Activated effector memory CD4-positive, alpha-beta T cell treated with anti-CD3 and anti-CD28 coated beads, Interleukin-2, amount 50 U/mL, for 16 hours (primary cell): ENCODE measurements around the gene LHX3.
A peak's percentile ranks its signal among the peaks of the same experiment; 100 is the strongest.

ENCODE experiments used
- DNase-seq: peaks from one replicate; pipeline ENCODE4 v3.0.0-alpha.2; 2020

Gene LHX3

DNA sequence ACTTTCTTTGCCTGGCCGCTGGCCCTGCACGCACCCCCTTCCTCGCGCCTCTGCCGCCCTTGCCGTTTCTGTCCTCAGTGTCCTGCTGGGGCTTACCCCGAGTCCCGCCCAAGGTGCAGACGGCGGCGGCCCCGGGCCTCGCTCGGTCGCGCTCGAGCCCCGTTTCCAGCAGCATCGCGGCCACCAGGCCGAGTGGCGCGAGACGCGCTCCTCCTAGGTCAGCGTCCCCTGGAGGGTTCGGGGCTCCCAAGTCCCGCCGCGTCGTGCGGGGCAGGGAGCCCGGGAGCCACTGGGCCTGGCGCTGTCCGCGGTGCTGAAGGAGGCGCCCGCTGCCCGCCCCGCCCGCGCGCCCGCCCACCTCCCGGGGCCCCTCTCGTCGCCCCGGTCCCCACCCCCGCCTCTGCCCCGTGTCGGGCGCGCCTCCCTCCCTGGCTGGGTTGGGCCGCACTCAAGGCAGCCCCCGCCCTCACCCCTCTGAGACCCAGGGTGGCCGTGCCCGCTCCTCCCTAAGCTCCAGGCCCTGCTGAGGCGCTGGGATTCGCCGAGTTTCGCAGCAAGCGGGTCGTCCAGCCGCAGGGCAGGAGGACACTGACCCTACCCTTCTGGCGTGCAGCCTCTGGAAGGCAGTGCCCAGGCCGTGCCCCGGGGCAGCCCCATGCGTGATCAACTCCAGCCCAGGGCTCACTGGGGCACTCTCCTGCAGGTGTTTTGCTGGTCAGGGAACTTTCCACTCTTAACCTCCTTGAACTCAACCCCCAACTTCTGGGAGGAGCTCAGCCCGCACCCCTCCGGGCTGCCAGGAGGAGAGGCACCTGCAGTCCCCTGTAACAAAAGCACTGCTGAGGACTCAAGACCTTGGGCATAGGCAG lies at the start of gene LHX3:
Gene LHX3, minus strand, starts transcription at position 291 of the 869 bp plus-strand sequence. Its CDS starts 116 bp downstream, at position 175.
- DNase-seq, result no peak

DNA sequence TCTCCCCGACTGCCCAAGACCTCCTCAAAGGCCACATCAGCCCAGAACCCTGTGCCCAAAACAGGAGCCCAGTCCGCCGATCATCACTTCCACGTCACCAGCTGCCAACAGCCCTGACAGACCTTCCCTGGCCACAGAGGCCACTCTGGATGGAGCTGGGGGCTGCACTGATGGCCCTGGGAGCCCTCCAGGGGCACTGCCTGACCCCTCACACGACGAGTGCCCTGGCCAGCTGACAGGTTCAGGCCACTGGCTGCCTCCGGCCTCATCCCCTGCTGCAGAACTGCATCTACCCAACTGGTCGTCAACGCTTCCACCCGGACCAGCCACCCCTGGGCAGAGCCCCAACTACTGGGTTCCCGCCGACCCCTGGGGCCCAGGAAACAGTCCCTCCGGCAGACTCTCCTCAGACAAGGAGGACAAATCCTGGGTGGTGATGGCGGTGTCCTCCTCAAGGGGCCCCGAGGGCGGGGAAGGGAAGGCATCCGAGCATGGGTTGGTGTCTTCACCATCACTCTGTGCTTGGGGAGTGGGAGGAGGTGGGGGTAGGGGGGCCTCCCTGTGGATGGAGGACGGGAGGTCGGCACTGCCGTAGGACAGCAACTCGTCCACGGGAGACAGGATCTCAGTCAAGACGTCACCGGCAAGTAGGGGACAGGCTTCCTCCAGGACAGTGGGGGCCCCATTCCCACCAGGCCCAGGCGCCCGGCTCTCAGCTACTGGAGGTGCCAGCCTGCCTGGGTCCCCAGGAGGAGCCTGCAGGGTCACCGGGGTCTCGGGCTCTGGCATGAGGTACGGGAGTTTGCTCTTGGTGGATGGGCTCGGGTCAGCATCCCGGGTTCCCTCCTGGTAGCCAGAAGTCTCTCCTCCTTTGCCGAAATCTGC lies 48.6 kb upstream of the LHX3 start:
- no peak for DNase-seq

DNA sequence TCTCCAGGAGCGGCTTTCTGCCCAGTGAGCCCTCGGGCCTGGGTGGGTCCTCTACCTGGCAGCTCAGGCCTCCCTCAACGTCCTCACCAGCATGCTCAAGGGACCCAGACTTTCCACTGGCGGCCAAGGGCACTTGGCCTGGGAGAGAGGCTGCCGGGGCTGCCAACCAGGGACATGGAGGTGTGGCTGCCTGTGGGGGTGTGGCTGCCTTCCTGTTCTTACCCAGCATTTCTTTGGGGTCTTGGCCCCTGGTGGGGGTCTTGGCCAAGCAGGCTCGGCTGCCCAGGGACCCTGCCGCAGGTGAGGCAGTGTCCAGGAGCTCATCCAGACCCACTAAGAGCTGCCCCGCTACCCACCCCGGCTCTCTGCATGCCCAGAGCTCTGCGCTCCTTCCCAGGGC lies 47.9 kb upstream of the LHX3 start:
- DNase-seq, result no peak

DNA sequence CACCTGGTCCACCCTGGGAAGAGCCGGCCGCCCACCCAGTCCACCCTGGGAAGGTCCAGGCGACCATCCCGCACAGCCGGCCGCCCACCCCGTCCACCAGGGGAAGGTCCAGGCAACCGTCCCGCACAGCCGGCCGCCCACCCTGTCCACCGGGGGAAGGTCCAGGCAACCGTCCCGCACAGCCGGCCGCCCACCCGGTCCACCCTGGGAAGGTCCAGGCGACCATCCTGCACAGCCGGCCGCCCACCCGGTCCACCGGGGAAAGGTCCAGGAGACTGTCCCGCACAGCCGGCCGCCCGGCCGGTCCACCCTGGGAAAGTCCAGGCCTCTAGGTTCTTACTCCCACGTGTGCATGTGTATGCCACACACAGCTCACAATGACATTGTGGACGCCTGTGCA lies 47.4 kb upstream of the LHX3 start:
- DNase-seq, result no peak

DNA sequence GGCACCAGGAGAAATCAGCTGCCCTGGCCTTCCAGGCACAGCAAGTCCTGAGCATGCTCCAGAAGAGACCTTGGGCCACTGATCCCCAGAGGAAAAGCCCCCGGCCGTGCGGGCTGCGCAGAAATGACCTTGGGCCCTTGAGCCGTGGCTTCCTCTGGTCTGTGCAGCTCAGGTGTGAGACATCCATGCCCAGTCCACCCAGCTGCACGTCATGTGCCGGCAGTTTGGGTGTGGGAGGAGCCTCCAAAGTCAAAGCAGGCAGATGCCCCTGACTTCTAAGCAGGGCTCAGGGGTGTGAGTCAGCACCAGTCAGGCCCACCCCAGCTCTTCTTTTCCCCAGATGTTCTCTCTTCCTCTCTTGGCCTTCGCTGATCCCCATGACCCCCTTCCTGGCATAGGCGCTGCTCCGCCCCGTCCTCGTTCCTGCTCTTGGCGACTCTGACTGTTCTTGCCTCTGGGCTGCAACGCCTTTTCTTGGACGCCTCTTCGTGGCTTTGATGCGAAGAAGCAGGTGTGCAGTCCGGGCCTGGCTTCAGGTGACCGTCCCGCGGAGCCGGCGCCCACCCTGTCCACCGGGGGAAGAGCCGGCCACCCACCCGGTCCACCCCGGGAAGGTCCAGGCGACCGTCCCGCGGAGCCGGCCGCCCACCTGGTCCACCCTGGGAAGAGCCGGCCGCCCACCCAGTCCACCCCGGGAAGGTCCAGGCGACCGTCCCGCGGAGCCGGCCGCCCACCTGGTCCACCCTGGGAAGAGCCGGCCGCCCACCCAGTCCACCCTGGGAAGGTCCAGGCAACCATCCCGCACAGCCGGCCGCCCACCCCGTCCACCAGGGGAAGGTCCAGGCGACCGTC lies 46.6 kb upstream of the LHX3 start:
- no peak for DNase-seq

DNA sequence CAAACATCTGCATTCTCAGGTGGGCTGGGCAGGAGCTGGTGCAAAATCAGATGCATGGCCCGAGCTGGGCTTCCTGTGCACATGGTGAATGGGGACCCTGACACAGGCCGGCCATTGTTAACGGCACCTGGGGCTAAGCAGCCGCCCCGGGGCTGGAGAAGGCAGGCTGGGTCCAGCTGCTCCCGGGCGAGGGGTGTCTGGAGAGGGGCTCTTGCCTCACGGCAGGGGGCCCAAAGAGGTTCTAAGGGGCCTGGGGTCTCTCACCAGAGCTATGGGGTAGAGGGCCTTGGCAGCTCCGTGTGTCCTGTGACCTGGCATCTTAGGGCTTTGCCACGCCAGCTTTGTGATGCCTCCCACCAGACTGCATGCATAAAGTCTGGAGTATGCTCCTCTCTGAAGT lies 45.7 kb upstream of the LHX3 start:
- no peak for DNase-seq

DNA sequence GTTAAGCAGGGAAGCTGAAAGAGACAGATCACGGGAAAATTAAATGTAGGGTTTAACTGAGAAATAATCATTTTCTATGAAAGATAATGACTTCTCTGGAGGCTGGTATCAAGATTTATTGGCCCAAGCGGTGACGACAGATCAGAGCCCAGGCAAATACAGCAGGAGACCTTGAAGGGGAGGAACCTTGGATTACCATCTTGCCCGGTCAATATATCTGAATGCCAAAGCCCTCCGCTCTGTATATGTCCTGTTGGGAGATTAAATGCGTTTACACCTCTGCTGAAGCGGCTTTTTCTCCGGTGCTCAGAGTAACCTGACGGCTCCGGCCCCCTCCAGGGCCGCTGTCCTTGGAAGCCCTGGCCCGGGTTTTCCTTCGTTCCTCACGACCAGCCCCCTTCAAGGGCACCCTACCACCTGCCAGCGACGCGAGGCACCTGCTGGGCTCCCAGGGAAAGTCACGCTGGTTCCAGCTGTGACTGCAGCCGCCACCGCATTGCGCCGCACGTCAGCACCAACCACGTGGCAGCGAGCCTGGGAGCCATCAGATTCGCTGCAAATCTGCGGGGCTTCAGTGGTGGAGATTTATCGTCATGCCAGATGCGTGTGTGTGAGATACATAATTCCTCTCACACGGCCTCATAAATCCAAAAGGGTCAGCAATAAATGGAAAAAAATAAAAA lies 45.1 kb upstream of the LHX3 start:
- no peak for DNase-seq

DNA sequence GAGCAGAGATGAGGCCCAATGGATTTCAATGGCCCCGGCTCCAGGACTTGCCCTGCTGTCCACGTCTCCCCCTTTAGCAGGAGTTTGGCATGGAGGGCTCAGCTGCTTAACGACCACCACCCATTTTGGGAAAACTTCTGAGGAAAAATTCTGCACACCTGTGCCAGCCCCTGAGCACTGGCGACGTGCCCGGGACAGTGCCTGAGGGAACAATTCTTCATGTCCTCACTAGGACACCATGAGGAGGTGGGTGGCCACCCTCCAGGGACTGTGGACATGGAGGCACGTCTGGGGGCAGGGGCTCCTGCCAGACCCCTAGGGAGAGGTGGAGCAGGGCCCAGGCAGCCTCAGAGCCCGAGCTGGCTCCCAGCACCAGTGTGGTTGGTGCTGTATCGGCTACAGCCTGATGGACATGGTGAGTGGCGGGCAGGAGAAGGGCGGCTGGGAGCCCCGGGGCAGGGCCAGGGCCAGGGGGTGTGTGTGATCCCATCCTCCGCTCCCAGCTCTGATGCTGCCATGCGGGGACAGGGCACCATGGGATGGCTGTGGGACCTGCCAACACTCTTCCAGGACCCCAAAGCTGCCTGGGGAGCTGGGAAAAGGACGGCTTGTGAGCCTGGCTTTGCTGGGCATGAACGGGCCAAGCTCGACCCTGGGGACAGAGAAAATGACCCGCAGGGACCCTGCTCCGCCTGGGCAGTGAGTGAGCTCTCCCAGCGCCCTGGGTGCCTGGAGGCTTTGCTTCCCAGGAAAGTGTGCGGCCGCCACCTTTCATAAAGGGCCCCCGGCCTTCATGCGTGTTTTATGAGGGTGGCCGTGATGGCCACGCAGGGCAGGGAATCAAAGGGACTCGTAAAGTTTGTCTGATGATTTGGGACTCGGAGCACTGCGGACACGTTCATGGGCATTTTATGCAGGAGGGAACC lies 44.3 kb upstream of the LHX3 start:
- DNase-seq, result no peak

DNA sequence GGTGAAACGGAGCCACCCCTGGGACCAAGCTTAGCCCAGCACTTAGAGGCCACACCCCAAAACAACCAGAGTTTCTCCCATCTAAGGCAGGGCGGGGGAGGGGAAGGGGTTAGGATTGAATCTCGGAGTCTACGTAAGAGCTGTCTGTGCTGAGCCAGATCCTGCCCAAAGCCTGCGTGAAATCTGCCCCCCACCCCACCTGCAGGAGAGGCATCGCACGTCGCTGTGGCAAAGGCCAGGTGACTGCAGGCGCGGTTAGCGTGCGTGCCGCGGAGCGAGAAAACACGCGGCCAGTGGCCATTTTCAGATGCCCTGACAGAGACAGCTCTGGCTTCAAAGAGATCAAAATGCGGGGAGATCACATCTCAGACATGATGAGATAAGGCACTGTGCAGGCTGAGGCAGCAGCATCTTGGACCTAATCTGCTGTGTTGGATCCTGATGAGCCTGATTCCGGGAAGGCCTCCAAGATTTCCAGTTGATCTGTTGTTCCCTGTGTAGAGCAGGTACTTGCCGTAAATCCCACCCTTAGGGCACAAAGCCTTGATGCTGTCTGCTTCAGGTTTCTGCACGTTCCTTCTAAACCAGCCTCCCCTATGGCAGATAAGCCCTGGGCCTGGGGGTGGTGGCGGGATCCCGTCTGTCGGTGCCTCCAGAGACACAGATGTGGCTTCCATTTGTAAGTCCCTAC lies 43.2 kb upstream of the LHX3 start:
- no peak for DNase-seq

DNA sequence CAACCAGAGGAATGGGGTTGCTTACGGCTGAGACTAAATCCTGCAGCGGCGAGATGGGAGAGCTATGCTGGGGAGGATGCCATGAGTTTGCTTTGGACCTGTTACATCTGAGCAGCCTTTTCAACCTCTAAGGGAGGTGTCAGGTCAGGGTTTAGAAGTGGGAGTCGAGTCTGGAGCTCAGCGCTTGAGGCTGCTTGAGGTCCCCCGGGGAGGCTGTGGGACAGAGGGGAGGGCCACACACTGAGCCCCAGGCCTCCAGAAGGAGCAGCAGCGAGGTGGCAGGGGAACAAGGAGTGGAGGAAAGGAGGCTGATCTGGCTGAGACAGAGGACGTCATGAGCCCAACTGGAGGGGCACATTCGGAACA lies 42.6 kb upstream of the LHX3 start:
- DNase-seq, result no peak

DNA sequence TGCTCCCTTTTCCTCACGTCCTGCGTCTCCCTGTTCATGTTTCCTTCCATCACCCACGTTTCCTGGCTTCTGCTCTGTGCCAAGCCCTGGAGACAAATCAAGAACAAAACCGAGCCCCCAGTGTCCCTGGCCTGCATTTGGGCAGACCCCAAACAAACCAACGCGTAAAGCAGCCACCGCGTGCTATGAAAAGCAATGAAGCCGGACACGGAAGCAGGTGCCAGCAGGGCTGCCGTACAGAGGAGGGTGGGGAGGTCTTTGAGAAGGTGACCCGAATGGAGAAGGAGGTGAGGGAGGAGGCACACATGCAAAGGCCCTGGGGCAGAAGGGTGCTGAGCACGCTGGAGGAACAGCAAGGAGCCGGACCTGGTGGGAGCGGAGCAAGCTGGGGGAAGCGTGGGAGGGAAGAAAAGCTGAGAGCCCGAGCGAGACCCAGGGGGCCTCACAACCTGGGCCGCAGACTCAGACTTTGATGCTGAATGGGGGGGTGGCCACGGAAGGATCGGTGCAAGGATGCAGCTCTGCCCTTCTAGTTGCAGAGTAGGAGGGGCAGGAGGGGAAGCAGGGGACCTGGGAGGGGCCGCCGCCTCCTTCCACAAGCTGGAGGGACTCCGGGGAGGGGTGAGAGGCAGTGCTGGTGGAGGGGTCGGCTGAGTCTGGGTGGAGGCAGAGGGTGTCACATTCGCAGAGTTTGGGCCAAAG lies 42.1 kb upstream of the LHX3 start:
- no peak for DNase-seq

DNA sequence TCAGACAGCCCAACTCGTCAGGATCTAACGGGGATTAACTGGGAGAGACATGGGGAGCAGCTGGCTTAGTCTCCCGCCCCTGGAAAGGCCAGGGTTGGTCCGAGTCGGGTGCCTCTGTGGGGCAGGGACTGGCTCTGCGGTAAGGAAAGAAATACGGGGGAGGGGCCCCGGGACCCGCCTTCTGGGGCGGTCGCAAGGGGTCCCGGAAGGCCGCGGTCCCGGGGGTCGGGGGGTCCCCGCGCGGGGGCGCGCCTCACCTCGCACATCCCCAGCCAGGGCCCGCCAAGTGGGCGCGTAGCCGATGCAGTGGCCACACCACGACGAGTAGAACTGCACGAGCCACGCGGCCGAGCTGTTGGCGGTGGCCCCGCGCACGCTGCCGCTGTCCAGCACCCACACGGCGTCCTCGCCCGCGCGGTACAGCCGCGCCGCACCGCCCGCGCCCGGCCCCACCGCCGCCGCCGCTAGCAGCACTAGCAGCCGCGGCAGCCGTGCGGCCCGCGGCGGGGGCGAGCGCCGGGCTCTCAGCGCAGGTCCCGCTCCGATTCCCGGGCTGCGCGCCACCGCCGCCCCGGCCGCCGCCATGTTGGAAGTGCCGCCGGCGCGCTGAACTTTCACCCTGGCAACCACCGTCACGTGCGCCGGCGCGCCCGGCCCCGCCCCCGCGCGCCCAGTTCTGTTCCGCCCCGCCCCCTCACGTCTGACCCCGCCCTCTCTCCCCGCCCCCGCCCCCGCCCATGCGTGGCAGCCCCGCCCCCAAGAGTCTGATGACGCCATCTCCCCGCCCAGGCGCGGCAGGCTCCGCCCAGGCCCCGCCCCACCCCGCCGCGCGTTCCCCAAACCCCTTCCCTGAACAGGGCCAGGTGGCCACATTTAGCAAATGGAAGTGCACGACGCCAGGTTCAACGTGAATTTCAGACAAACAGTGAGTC lies 40.6 kb upstream of the LHX3 start, which contains the start of gene QSOX2:
Gene QSOX2, minus strand, starts transcription at position 594 of the 932 bp plus-strand sequence. Its CDS starts 9 bp downstream, at position 585.
- DNase-seq, result peak; percentile 94

DNA sequence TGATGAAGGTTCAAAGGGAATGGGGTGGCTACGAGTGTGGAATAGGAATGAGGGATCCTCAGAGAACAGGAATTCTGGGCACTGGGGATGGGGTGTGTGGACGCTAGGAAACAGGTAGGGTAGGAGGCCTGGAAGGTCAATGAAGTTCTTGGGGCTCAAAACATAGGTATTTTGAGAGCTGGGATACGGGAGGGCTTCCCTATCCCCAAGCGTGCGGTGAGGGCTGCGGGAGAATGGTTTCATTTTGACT lies 40.0 kb upstream of the LHX3 start:
- DNase-seq, result no peak

DNA sequence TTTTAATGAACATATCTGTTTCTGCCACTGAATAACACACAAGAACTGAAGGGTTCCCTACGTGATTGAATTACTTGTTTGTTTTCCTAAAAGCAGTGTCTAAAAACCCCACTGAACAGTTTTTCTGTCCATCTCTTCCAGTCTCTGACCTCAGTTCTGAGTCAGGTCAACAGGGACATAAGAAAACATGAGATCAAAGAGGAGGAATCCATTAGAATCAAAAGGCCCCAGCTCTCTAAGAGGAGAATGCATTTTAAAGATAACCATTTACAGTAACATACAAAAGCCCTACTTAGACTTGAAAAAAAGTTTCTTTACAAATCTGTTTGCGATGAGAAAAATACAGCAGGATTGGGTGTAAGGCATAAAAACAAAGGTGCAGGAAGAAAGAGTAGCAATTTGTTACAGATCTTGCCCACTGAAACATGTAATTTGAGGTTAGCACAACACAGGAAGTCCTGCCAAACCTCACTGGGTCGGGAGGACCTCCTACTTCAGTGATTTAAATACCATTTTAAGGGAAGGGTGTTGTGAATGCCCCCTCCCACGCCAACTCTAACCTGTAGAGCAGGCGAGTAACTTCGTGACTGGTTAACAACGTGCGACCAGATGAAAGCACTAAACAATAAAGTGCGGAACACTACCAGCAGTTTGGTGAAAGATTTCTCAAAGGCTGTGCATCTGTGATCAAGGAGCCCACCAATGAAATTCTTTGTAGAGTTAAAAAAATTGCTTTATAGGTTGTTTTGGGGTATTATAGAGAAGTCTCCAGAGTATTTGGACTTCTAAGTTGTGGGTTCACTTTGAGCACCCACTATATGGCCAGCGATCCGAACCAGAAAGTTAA lies 39.4 kb upstream of the LHX3 start:
- peak; percentile 82 for DNase-seq

DNA sequence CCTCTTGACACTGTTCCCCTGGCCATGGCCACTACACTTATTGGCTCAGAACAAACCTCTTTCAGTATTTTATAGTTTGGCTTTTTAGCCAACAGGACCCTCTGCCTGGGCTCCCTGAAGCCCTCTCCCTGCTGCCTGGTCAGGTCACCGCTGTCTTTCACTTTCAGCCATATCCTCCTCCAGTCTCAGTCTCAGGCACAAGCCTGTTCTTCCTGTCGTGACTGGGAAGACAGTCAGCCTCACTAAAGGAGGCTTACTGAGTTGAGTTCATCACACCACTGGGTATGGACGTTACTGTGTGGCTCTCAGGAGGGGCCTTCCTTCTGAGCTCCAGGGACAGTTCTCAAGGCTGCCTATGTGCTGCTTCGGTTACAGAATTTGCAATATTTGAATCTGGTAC lies 38.7 kb upstream of the LHX3 start:
- no peak for DNase-seq

DNA sequence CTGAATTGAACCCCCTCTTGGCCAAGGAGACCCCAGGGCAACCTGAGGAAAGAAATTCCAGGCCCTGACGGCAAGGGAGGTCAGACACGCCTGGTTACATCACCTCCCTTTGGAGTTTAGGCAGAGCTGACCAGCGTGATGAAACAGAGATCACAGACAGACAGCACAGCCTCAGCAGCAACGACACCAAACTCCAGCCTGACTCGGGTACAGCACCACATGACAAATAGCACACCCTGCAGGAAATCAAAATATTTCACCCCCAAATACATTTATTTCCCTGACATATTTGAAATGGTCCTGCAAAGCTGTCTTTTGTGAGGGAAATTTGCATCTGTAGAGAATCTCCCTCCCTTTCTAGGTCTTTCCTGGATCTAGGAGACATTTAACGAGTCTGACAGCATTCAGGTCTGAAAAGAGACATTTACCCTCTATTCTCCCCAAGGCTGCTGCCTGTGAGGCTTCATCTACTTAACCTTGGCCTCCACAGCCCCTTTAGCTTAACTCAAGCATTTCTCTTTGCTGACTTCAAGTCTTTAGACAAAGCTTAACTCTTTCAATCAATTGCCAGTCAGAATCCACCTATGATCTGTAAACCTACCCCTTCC lies 38.1 kb upstream of the LHX3 start:
- DNase-seq, result no peak

DNA sequence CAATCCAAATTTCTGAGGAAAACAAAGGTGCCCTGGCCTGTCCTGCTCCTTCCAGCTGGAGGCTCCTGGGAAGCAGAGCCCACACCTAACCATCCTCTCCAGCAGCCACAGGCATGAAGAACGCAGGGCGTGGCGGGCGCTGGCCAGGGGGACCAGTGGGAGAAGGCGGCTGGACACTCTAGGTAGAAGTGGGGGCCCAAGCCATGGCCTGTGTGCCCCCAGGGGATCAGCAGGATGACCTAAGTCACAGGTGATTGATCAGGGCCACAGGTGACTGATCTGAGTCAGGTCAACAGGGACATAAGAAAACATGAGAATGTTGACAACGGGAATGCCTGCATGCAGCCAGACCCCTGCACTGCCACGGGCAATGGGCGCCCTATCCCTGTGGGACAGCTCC lies 37.3 kb upstream of the LHX3 start:
- DNase-seq, result no peak

DNA sequence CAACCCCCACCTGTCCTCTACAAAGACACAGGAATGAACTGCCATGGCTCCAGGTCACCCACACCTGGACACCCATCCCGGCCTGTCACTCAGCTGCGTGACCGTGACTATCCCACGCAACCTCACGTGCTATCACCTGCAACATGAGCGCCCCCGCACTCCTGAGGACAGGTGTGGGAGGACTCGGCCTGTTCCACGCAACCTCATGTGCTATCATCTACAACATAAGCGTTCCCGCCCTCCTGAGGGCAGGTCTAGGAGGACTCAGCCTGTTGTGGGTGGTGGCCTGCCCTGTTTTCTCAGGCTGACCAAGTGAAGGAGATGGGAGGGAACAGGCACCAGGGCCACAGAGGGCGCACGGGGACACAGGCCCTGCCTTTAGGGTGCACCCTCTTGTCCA lies 36.6 kb upstream of the LHX3 start:
- DNase-seq, result no peak
